CD4-positive, alpha-beta memory T cell (primary cell): ENCODE measurements around the gene FBXO42. TPM values are rescaled to one million over a fixed set of nuclear protein-coding genes. Genes with fewer than 3 reads are reported as not detected.

Experiments used
- CTCF ChIA-PET: fragments of 350-600 bp; sonication (Branson Sonifier 250); formaldehyde crosslinking; loops from one replicate; lab custom pipeline; 2021; ENCODE audit warnings: inconsistent platforms; ENCODE audit not compliant: partially characterized antibody; lab: Charles Lee
- POLR2A ChIA-PET: fragments of 350-600 bp; sonication (Branson Sonifier 250); formaldehyde crosslinking; loops from one replicate; lab custom pipeline; 2021; ENCODE audit not compliant: partially characterized antibody; lab: Charles Lee
- DNase-seq, 5 donors: peaks; one replicate each; pipeline versions ENCODE4 v3.0.0 to v3.0.0-alpha.2; 2020 to 2022; ENCODE audit warnings: mixed read lengths in 1 of 5
- H3K27ac ChIP-seq: one replicate; pipeline ENCODE4 v1.7.0; 2013; ENCODE audit warnings: low read depth, low read length
- H3K27me3 ChIP-seq: 2 replicates; pipeline ENCODE4 v1.7.0; 2013; ENCODE audit warnings: mild to moderate bottlenecking, low read length, moderate library complexity; ENCODE audit not compliant: insufficient read depth
- H3K36me3 ChIP-seq: 2 replicates; pipeline ENCODE4 v1.7.0; 2013; ENCODE audit warnings: mild to moderate bottlenecking, low read length, moderate library complexity; ENCODE audit not compliant: insufficient read depth
- H3K4me1 ChIP-seq: 2 replicates; pipeline ENCODE4 v1.7.0; 2013; ENCODE audit warnings: mild to moderate bottlenecking, low read length, moderate library complexity; ENCODE audit not compliant: insufficient read depth
- H3K4me3 ChIP-seq, 2 donors: one replicate each; pipeline ENCODE4 v1.7.0; 2013; ENCODE audit warnings: low read length in 2 of 2, mild to moderate bottlenecking in 1 of 2
- H3K9me3 ChIP-seq, 2 donors: one replicate each; pipeline ENCODE4 v1.7.0; 2013; ENCODE audit warnings: low read length in 2 of 2, control low read depth in 1 of 2; ENCODE audit not compliant: control insufficient read depth in 1 of 2
- H3K27ac Mint-ChIP-seq, 7 donors: one replicate each; pipeline ENCODE4 v1.8.0; 2020 to 2021; ENCODE audit warnings: mixed read lengths in 7 of 7, mild to moderate bottlenecking in 6 of 7, inconsistent platforms in 3 of 7, moderate library complexity in 3 of 7
- H3K27me3 Mint-ChIP-seq, 2 donors: one replicate each; pipeline ENCODE4 v1.8.0; 2020 to 2021; ENCODE audit warnings: mixed read lengths in 2 of 2
- H3K36me3 Mint-ChIP-seq, 2 donors: one replicate each; pipeline ENCODE4 v1.8.0; 2020 to 2021; ENCODE audit warnings: mixed read lengths in 2 of 2, inconsistent platforms in 1 of 2, mild to moderate bottlenecking in 1 of 2
- H3K4me1 Mint-ChIP-seq, 4 donors: one replicate each; pipeline ENCODE4 v1.8.0; 2020 to 2021; ENCODE audit warnings: mixed read lengths in 4 of 4, mild to moderate bottlenecking in 1 of 4
- H3K4me3 Mint-ChIP-seq, 8 donors: one replicate each; pipeline ENCODE4 v1.8.0; 2020 to 2021; ENCODE audit warnings: mixed read lengths in 8 of 8, mild to moderate bottlenecking in 7 of 8, moderate library complexity in 6 of 8, inconsistent platforms in 3 of 8
- H3K9me3 Mint-ChIP-seq, 8 donors: one replicate each; pipeline ENCODE4 v1.8.0; 2020 to 2021; ENCODE audit warnings: mixed read lengths in 8 of 8, mild to moderate bottlenecking in 5 of 8, inconsistent platforms in 3 of 8, moderate library complexity in 1 of 8
- intact Hi-C: fragments of 100-400 bp; cut with micrococcal nuclease; formaldehyde crosslinking; loops from one replicate; pipeline ENCODE4 v1.15.1; 2023
- polyA plus RNA-seq, 2 donors: library from polyadenylated mRNA; unstranded; fragments of 300-500 nt; fragmentation: Illumina TruSeq; gene quantifications; one replicate each; pipeline ENCODE4 v1.2.3, GENCODE V29; 2021
- total RNA-seq, 2 experiments: library from RNA; stranded (reverse); gene quantifications; one replicate each; pipeline ENCODE4 v1.2.3, GENCODE V29; 2021

The FBXO42 gene
- total and polyA plus RNA-seq, 4 experiments from 2014 or later = 18.2 to 25.6 (median 22.2) TPM

GRCh38 chr1:16296643-16297042 is 55.6 kb downstream of the FBXO42 start:
- peaks cover 24 to 58% of the 10 kb centered on the region in 2 donors for H3K36me3 Mint-ChIP-seq
- POLR2A ChIA-PET = no interaction called here

GRCh38 chr1:16294219-16295212 is 57.8 kb downstream of the FBXO42 start:
- peaks cover 25 to 58% of the 10 kb centered on the region in 2 donors for H3K36me3 Mint-ChIP-seq
- intact Hi-C loops = no loop called here

More at GRCh38 chr1:16296643-16297042, 55.6 kb downstream of the FBXO42 start:
- CTCF ChIA-PET = no interaction called here
- Histone ChIP-seq H3K9me3 (no peaks in the 10 kb centered on the region), H3K27me3 (no peaks in the 10 kb centered on the region), H3K4me3 (no peak overlapping the region), H3K4me1 (no peaks in the 10 kb centered on the region), H3K36me3 (peaks cover 4% of the 10 kb centered on the region), H3K27ac (no peak overlapping the region)
- H3K27me3 Mint-ChIP-seq = no peaks in the 10 kb centered on the region
- no peaks in the 10 kb centered on the region for H3K9me3 Mint-ChIP-seq
- H3K27ac Mint-ChIP-seq = no peak overlapping the region
- H3K4me3 Mint-ChIP-seq = no peak overlapping the region
- intact Hi-C loops = no loop called here
- peaks cover 0 to 1% (median 0%) of the 10 kb centered on the region in 4 donors for H3K4me1 Mint-ChIP-seq
- no peak for DNase-seq

GRCh38 chr1:16293538-16293937 is 58.7 kb downstream of the FBXO42 start:
- H3K36me3 Mint-ChIP-seq = peaks cover 32 to 59% of the 10 kb centered on the region in 2 donors
- H3K4me1 ChIP-seq = no peaks in the 10 kb centered on the region
- H3K4me3 ChIP-seq = no peak overlapping the region
- H3K27ac ChIP-seq = no peak overlapping the region
- no peak for DNase-seq
- intact Hi-C loops = no loop called here
- peaks cover 4% of the 10 kb centered on the region for H3K36me3 ChIP-seq
- H3K27me3 Mint-ChIP-seq = no peaks in the 10 kb centered on the region
- ChIA-PET CTCF (interaction anchor here (1.3 kb wide), 1 partner anchor 18 kb away, joined by 3 read pairs; no protein-coding TSS in a partner anchor), POLR2A (interaction anchor here (0.6 to 1.0 kb wide), 2 partner anchors 24 to 111 kb away, joined by 3 to 4 read pairs; no protein-coding TSS in a partner anchor)
- peaks cover 3 to 7% (median 4%) of the 10 kb centered on the region in 4 donors for H3K4me1 Mint-ChIP-seq
- no peaks in the 10 kb centered on the region for H3K9me3 Mint-ChIP-seq
- peak overlapping the region in 1 of 7 donors; percentile 69 for H3K27ac Mint-ChIP-seq
- no peaks in the 10 kb centered on the region for H3K27me3 ChIP-seq
- H3K4me3 Mint-ChIP-seq = no peak overlapping the region
- no peaks in the 10 kb centered on the region for H3K9me3 ChIP-seq

More at GRCh38 chr1:16294219-16295212, 57.8 kb downstream of the FBXO42 start:
- no peaks in the 10 kb centered on the region for H3K27me3 Mint-ChIP-seq
- no peak overlapping the region for H3K4me3 Mint-ChIP-seq
- DNase-seq = no peak
- ChIA-PET POLR2A (no interaction called here), CTCF (no interaction called here)
- Histone ChIP-seq H3K36me3 (peaks cover 4% of the 10 kb centered on the region), H3K9me3 (no peaks in the 10 kb centered on the region), H3K27ac (no peak overlapping the region), H3K27me3 (no peaks in the 10 kb centered on the region), H3K4me3 (no peak overlapping the region), H3K4me1 (no peaks in the 10 kb centered on the region)
- H3K4me1 Mint-ChIP-seq = peaks cover 3 to 5% (median 4%) of the 10 kb centered on the region in 4 donors
- H3K27ac Mint-ChIP-seq = peak overlapping the region in 1 of 7 donors; percentile 36
- no peaks in the 10 kb centered on the region for H3K9me3 Mint-ChIP-seq

- H3K36me3 ChIP-seq = peaks cover 4% of the 10 kb centered on the region
These were observed 59.5 kb downstream of the FBXO42 start for GRCh38 chr1:16292739-16293138.

DNA sequence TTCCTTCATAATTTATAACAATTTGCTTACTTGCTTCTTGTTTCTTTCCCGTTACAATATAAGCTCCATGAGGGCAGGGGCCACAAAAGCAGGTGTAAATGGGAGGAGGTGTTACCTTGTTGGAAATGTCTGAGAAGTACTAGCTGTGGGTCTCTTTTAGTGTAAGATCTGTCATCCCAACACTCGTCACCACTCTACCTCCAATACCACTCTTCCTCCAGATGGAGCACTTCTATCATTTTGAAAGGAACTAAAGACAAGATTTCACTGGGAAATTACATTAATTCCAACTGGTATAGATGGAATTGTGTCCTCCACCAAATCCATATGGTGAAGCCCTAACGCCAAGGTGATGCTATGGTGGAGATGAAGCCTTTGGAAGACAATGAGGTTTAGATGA is 62.3 kb downstream of the FBXO42 start:
- no peaks in the 10 kb centered on the region for H3K4me1 ChIP-seq
- POLR2A ChIA-PET = no interaction called here
- CTCF ChIA-PET = interaction anchor here (1.3 to 1.4 kb wide), 3 partner anchors 11 to 74 kb away, joined by 4 read pairs; no protein-coding TSS in a partner anchor
- no peak overlapping the region for H3K27ac ChIP-seq
- Mint-ChIP-seq H3K27ac (peak overlapping the region in 1 of 7 donors; percentile 34), H3K4me1 (peaks cover 3 to 9% (median 5%) of the 10 kb centered on the region in 4 donors), H3K9me3 (no peaks in the 10 kb centered on the region), H3K36me3 (peaks cover 34 to 42% of the 10 kb centered on the region in 2 donors), H3K27me3 (no peaks in the 10 kb centered on the region), H3K4me3 (no peak overlapping the region)
- intact Hi-C loops = no loop called here
- no peak overlapping the region for H3K4me3 ChIP-seq
- H3K27me3 ChIP-seq = no peaks in the 10 kb centered on the region
- no peak for DNase-seq
- H3K36me3 ChIP-seq = peaks cover 4% of the 10 kb centered on the region
- no peaks in the 10 kb centered on the region for H3K9me3 ChIP-seq

More at GRCh38 chr1:16292739-16293138, 59.5 kb downstream of the FBXO42 start:
- peaks cover 3 to 9% (median 4%) of the 10 kb centered on the region in 4 donors for H3K4me1 Mint-ChIP-seq
- DNase-seq = no peak
- H3K27me3 Mint-ChIP-seq = no peaks in the 10 kb centered on the region
- intact Hi-C loops = no loop called here
- H3K27ac ChIP-seq = no peak overlapping the region
- H3K9me3 ChIP-seq = no peaks in the 10 kb centered on the region
- H3K4me1 ChIP-seq = no peaks in the 10 kb centered on the region
- H3K36me3 Mint-ChIP-seq = peaks cover 34 to 55% of the 10 kb centered on the region in 2 donors
- ChIA-PET POLR2A (interaction anchor here (1.0 kb wide), 1 partner anchor 23 kb away, joined by 4 read pairs; no protein-coding TSS in a partner anchor), CTCF (interaction anchor here (1.1 to 1.3 kb wide), 2 partner anchors 19 to 60 kb away, joined by 3 to 4 read pairs; partner anchors contain the start of gene FBXO42)
- no peaks in the 10 kb centered on the region for H3K27me3 ChIP-seq
- no peaks in the 10 kb centered on the region for H3K9me3 Mint-ChIP-seq
- H3K27ac Mint-ChIP-seq = no peak overlapping the region
- no peak overlapping the region for H3K4me3 ChIP-seq
- no peak overlapping the region for H3K4me3 Mint-ChIP-seq

GRCh38 chr1:16286122-16286521 is 66.2 kb downstream of the FBXO42 start:
- no peak overlapping the region for H3K27ac ChIP-seq
- no peaks in the 10 kb centered on the region for H3K27me3 ChIP-seq
- Mint-ChIP-seq H3K4me3 (no peak overlapping the region), H3K9me3 (no peaks in the 10 kb centered on the region), H3K36me3 (peaks cover 24 to 30% of the 10 kb centered on the region in 2 donors), H3K27ac (no peak overlapping the region), H3K4me1 (peaks cover 5 to 11% (median 7%) of the 10 kb centered on the region in 4 donors), H3K27me3 (no peaks in the 10 kb centered on the region)
- intact Hi-C loops = no loop called here
- no peak overlapping the region for H3K4me3 ChIP-seq
- ChIA-PET CTCF (no interaction called here), POLR2A (no interaction called here)
- H3K36me3 ChIP-seq = no peaks in the 10 kb centered on the region
- H3K9me3 ChIP-seq = no peaks in the 10 kb centered on the region
- DNase-seq = no peak
- no peaks in the 10 kb centered on the region for H3K4me1 ChIP-seq

GRCh38 chr1:16281765-16282164 is 70.5 kb downstream of the FBXO42 start:
- H3K27ac Mint-ChIP-seq = peak overlapping the region in 1 of 7 donors; percentile 22
- POLR2A ChIA-PET = interaction anchor here (0.7 to 1.0 kb wide), 2 partner anchors 10 to 71 kb away, joined by 4 read pairs; partner anchors contain the start of gene FBXO42
- no peaks in the 10 kb centered on the region for H3K9me3 Mint-ChIP-seq
- Histone ChIP-seq H3K36me3 (no peaks in the 10 kb centered on the region), H3K4me3 (no peak overlapping the region), H3K27ac (no peak overlapping the region), H3K9me3 (no peaks in the 10 kb centered on the region), H3K4me1 (no peaks in the 10 kb centered on the region), H3K27me3 (no peaks in the 10 kb centered on the region)
- CTCF ChIA-PET = no interaction called here
- peaks cover 9 to 17% of the 10 kb centered on the region in 2 donors for H3K36me3 Mint-ChIP-seq
- H3K27me3 Mint-ChIP-seq = no peaks in the 10 kb centered on the region
- H3K4me3 Mint-ChIP-seq = no peak overlapping the region
- no peak for DNase-seq
- H3K4me1 Mint-ChIP-seq = peaks cover 4 to 11% (median 7%) of the 10 kb centered on the region in 4 donors
- intact Hi-C loops = no loop called here
